Testis (tissue), 3 donors: ENCODE data around the gene ANKRD49. TPM values are rescaled to one million over a fixed set of nuclear protein-coding genes. Genes with fewer than 3 reads are reported as not detected.

ENCODE experiments used
- DNase-seq: peaks from one replicate; pipeline ENCODE4 v3.0.0-alpha.2; 2019
- H3K27ac ChIP-seq, 2 donors: fragments of 200-600 bp; sonication (generic); one replicate each; pipeline ENCODE4 v1.5.1; 2019
- H3K27me3 ChIP-seq: fragments of 200-600 bp; sonication (generic); one replicate; pipeline ENCODE4 v1.5.1; 2019
- H3K36me3 ChIP-seq: fragments of 200-600 bp; sonication (generic); one replicate; pipeline ENCODE4 v1.5.1; 2017; ENCODE audit warnings: low read depth; ENCODE audit errors: missing control alignments
- H3K4me1 ChIP-seq: fragments of 200-600 bp; sonication (generic); one replicate; pipeline ENCODE4 v1.5.1; 2019
- H3K4me3 ChIP-seq, 2 donors: fragments of 200-600 bp; sonication (generic); one replicate each; pipeline ENCODE4 v1.5.1; 2017 to 2019
- H3K9me3 ChIP-seq: fragments of 200-600 bp; sonication (generic); one replicate; pipeline ENCODE4 v1.5.1; 2017
- POLR2A ChIP-seq: fragments of 450-650 bp; IDR thresholded peaks from one replicate; pipeline ENCODE4 v1.6.1; 2017; ENCODE audit warnings: antibody characterized with exemption, mild to moderate bottlenecking, moderate library complexity
- WGBS, 2 donors: methylation state at CpG; one replicate each; pipeline ENCODE4 v1.1.5; 2018; 5-methylcytosine and 5-hydroxymethylcytosine counted together
- intact Hi-C: fragments of 100-400 bp; cut with DNase I; formaldehyde crosslinking; loops from one replicate; pipeline ENCODE4 v1.15.1; 2023; ENCODE audit warnings: low total_unique reads
- polyA plus RNA-seq: library from polyadenylated mRNA; stranded (reverse); fragments of 350-450 nt; fragmentation: Illumina TruSeq; extraction: RNeasy Lipid Tissue Mini Kit (QIAGEN cat#74804); gene quantifications from one replicate; pipeline ENCODE4 v1.2.3, GENCODE V29; 2014; ENCODE audit warnings: low read depth, low replicate concordance; ENCODE audit not compliant: insufficient read depth
- total RNA-seq, 2 donors: library from RNA; depleted of rRNA; stranded (reverse); fragments of >200 nt; gene quantifications; one replicate each; pipeline ENCODE4 v1.2.3, GENCODE V29; 2016
- TF ChIP-seq, protein P1 (sequence below), 3 experiments: fragments of 450-650 bp in 2 of 3; fragments of 200-600 bp in 1 of 3; sonication (generic) in 1 of 3; IDR thresholded peaks; one replicate each; pipeline ENCODE4 v1.5.1; 2016 to 2019; ENCODE audit warnings: antibody characterized with exemption in 3 of 3, mild to moderate bottlenecking in 2 of 3, moderate library complexity in 1 of 3

The ANKRD49 gene
- total and polyA plus RNA-seq, 3 donors from 2014 or later = 11.3 to 14.8 (median 13.4) TPM

- DNase-seq = no peak
- Histone ChIP-seq H3K9me3 (no peaks in the 10 kb centered on the region), H3K27me3 (no peaks in the 10 kb centered on the region), H3K4me3 (no peak overlapping the region), H3K36me3 (no peaks in the 10 kb centered on the region), H3K27ac (no peak overlapping the region), H3K4me1 (no peaks in the 10 kb centered on the region)
- WGBS, 2 donors = 73 to 89% methylated on average over 3 of the region's 3 CpGs
- no peak for TF ChIP-seq POLR2A
- TF ChIP-seq, protein P1, sequence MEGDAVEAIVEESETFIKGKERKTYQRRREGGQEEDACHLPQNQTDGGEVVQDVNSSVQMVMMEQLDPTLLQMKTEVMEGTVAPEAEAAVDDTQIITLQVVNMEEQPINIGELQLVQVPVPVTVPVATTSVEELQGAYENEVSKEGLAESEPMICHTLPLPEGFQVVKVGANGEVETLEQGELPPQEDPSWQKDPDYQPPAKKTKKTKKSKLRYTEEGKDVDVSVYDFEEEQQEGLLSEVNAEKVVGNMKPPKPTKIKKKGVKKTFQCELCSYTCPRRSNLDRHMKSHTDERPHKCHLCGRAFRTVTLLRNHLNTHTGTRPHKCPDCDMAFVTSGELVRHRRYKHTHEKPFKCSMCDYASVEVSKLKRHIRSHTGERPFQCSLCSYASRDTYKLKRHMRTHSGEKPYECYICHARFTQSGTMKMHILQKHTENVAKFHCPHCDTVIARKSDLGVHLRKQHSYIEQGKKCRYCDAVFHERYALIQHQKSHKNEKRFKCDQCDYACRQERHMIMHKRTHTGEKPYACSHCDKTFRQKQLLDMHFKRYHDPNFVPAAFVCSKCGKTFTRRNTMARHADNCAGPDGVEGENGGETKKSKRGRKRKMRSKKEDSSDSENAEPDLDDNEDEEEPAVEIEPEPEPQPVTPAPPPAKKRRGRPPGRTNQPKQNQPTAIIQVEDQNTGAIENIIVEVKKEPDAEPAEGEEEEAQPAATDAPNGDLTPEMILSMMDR (IDR thresholded peaks at IDR 0.05) = no peak
- intact Hi-C loops = no loop called here
Observed at GRCh38 chr11:94537031-94537600, 43.3 kb downstream of the ANKRD49 start.

DNA sequence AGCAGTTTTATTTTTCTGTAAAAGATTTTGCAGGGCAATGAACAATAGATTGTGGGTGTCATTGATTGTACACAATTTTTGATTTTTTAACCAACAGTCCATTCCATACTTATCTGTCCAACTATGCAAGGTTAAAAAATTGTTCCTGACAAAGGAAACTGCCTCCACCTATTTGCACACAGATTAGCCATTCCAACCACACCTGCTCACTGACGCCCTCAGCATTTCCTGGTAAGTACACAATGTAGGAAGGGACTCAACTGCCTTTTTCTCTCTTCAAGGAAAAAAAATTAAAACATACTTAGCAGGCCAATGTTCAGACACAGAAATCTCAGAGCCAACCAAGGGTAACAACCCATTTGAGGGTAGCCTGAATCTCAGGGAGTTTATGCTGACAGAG is 45.6 kb downstream of the ANKRD49 start:
- TF ChIP-seq, protein P1 (IDR thresholded peaks at IDR 0.05) = no peak
- TF ChIP-seq POLR2A = no peak
- no peaks in the 10 kb centered on the region for H3K4me1 ChIP-seq
- intact Hi-C loops = no loop called here
- 88 to 92% methylated on average over 1 of the region's 1 CpG for WGBS, 2 donors
- no peaks in the 10 kb centered on the region for H3K36me3 ChIP-seq
- no peak overlapping the region for H3K4me3 ChIP-seq
- no peaks in the 10 kb centered on the region for H3K9me3 ChIP-seq
- no peaks in the 10 kb centered on the region for H3K27me3 ChIP-seq
- no peak for DNase-seq
- no peak overlapping the region for H3K27ac ChIP-seq

GRCh38 chr11:94543695-94544645 is 50.2 kb downstream of the ANKRD49 start, which contains the start of gene FUT4:
Gene FUT4 (plus strand): TSS chr11:94543921. CDS start chr11:94544134, 213 bp downstream.
- Histone ChIP-seq H3K27me3 (no peaks in the 10 kb centered on the region), H3K4me3 (peak within 1 kb of the TSS; percentile 72 to 86), H3K4me1 (no peaks in the 10 kb centered on the region), H3K36me3 (no peaks in the 10 kb centered on the region), H3K9me3 (no peaks in the 10 kb centered on the region), H3K27ac (peak within 1 kb of the TSS; percentile 99)
- peak; percentile 87 for DNase-seq
- no peak for TF ChIP-seq POLR2A
- TF ChIP-seq, protein P1 (IDR thresholded peaks at IDR 0.05) = peak in 1 of 3 experiments; percentile 1
- 0% methylated on average over 38 to 66 of the region's 109 CpGs for WGBS, 2 donors
- intact Hi-C loops = no loop called here

DNA sequence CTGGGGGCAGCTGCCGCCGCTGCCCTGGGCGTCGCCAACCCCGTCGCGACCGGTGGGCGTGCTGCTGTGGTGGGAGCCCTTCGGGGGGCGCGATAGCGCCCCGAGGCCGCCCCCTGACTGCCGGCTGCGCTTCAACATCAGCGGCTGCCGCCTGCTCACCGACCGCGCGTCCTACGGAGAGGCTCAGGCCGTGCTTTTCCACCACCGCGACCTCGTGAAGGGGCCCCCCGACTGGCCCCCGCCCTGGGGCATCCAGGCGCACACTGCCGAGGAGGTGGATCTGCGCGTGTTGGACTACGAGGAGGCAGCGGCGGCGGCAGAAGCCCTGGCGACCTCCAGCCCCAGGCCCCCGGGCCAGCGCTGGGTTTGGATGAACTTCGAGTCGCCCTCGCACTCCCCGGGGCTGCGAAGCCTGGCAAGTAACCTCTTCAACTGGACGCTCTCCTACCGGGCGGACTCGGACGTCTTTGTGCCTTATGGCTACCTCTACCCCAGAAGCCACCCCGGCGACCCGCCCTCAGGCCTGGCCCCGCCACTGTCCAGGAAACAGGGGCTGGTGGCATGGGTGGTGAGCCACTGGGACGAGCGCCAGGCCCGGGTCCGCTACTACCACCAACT is 51.0 kb downstream of the ANKRD49 start:
- no peak for TF ChIP-seq POLR2A
- TF ChIP-seq, protein P1 (IDR thresholded peaks at IDR 0.05) = no peak
- WGBS, 2 donors = 0 to 17% methylated on average over 1 to 55 of the region's 59 CpGs
- Histone ChIP-seq H3K27ac (peak overlapping the region; percentile 99), H3K9me3 (no peaks in the 10 kb centered on the region), H3K4me1 (no peaks in the 10 kb centered on the region), H3K4me3 (peak overlapping the region; percentile 72 to 86), H3K27me3 (no peaks in the 10 kb centered on the region), H3K36me3 (no peaks in the 10 kb centered on the region)
- DNase-seq = peak; percentile 26
- intact Hi-C loops = no loop called here
